Upper lobe of left lung (tissue), 4 donors: ENCODE measurements around the gene CHURC1.

ENCODE experiments used
- CTCF ChIP-seq, 6 experiments: fragments of 450-650 bp in 4 of 6; fragments of 200-600 bp in 2 of 6; sonication (generic) in 2 of 6; IDR thresholded peaks; one replicate each; pipeline ENCODE4 v1.5.1; 2016 to 2019; ENCODE audit warnings: antibody characterized with exemption in 6 of 6
- EP300 ChIP-seq, 4 donors: sonication (generic); formaldehyde crosslinking; IDR thresholded peaks; one replicate each; pipeline ENCODE4 v1.5.1; 2017; ENCODE audit warnings: antibody characterized with exemption in 4 of 4, control low read depth in 2 of 4
- POLR2A ChIP-seq, 4 donors: fragments of 450-650 bp; IDR thresholded peaks; one replicate each; pipeline ENCODE4 v1.5.1; 2016 to 2017; ENCODE audit warnings: antibody characterized with exemption in 4 of 4, mild to moderate bottlenecking in 2 of 4
- POLR2AphosphoS5 ChIP-seq, 2 donors: sonication (generic); formaldehyde crosslinking; IDR thresholded peaks; one replicate each; pipeline ENCODE4 v1.5.1; 2017; ENCODE audit warnings: antibody characterized with exemption in 2 of 2

DNA sequence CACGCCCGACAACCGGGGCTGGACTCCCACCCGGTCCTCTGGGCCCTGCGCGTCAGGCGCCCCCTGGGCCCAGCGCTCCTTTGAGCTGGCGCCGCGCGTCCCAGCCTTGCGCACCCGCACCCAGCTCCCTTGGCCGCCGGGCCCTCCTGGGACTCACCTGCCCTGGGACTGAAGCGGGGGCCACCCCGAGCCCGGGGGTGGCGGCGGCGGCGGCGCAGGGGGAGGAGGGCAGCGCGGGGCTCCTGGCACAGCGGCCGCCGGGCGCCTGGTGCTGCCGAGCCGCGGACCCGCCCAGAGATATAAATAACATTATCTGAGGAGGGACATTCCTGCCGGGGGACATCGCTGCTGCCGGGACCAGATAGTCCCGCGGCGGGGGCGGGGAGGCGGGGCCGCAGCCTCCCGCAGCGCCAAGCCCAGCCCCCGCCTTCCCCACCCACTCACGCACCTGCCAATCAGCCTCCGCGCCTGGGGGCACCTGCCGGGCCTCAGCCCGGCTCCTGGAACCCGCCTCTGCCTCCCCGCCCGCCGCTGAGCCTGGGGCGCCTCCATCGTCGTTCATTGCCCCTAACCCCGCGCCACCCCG is 34.5 kb upstream of the CHURC1 start, which contains the start of gene SPTB:
- no peak for TF ChIP-seq CTCF (IDR thresholded peaks at IDR 0.05)
- TF ChIP-seq POLR2AphosphoS5 (IDR thresholded peaks at IDR 0.05) = no peak
- TF ChIP-seq POLR2A (IDR thresholded peaks at IDR 0.05) = no peak
- no peak for TF ChIP-seq EP300 (IDR thresholded peaks at IDR 0.05)
